Activated naive CD8-positive, alpha-beta T cell treated with anti-CD3 and anti-CD28 coated beads, Interleukin-2, amount 10 ng/mL, durations not matched to agents 7 days and 5 days (primary cell): ENCODE data around the gene MAP3K20. TPM values are rescaled to one million over a fixed set of nuclear protein-coding genes. Genes with fewer than 3 reads are reported as not detected.
A peak's percentile ranks its signal among the peaks of the same experiment; 100 is the strongest.

Source experiments
- ATAC-seq: fragments of 150-1000 bp; cut with Tn5 transposase; one replicate; pipeline ENCODE4 v1.10.0; 2021; ENCODE audit warnings: low read depth, moderate library complexity
- POLR2A ChIA-PET: fragments of 350-600 bp; sonication (Branson Sonifier 250); formaldehyde crosslinking; loops from one replicate; lab custom pipeline; 2021; ENCODE audit warnings: antibody characterized with exemption; lab: Charles Lee
- DNase-seq: peaks from one replicate; pipeline ENCODE4 v3.0.0; 2021
- H3K27ac Mint-ChIP-seq: one replicate; pipeline ENCODE4 v1.8.0; 2022; ENCODE audit warnings: mild to moderate bottlenecking, mixed read lengths
- H3K27me3 Mint-ChIP-seq: one replicate; pipeline ENCODE4 v1.8.0; 2022; ENCODE audit warnings: mild to moderate bottlenecking, moderate library complexity, mixed read lengths
- H3K36me3 Mint-ChIP-seq: one replicate; pipeline ENCODE4 v1.8.0; 2021; ENCODE audit warnings: mild to moderate bottlenecking, mixed read lengths
- H3K4me1 Mint-ChIP-seq: one replicate; pipeline ENCODE4 v1.8.0; 2021; ENCODE audit warnings: mixed read lengths
- H3K4me3 Mint-ChIP-seq: one replicate; pipeline ENCODE4 v1.8.0; 2022; ENCODE audit warnings: mild to moderate bottlenecking, moderate library complexity, mixed read lengths
- H3K9me3 Mint-ChIP-seq: one replicate; pipeline ENCODE4 v1.8.0; 2021; ENCODE audit warnings: mixed read lengths
- total RNA-seq, 2 experiments: library from RNA; stranded (reverse); gene quantifications; one replicate each; pipeline ENCODE4 v1.2.3, GENCODE V29; 2021

Gene MAP3K20
- total RNA-seq, 2 experiments from 2014 or later: 11.8 to 14.9 TPM

DNA sequence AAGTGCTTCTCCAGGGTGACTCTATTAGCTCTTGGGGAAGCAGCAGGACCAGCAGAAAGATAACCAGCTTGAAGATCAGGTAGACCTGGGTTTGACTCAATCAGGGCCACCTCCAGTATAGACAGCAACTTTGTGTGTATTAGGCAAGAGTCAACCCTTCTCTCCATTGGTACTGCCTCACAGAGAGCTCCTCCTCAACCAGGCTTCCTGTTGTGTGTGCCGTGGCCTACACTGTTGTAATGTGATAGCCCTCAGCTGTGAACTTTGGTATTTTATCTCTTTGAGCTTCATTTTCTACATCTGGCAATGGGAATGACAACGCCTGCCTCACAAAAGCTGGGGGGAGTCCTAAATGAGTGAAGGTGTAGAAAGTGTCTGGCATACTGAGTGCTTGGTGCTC lies 17.0 kb upstream of the MAP3K20 start:
- Mint-ChIP-seq H3K27ac (no peak overlapping the region), H3K9me3 (no peaks in the 10 kb centered on the region), H3K36me3 (no peaks in the 10 kb centered on the region), H3K27me3 (peaks cover 40% of the 10 kb centered on the region), H3K4me1 (no peaks in the 10 kb centered on the region), H3K4me3 (no peak overlapping the region)
- POLR2A ChIA-PET: no interaction called here
- no peak for DNase-seq
- no peak for ATAC-seq

DNA sequence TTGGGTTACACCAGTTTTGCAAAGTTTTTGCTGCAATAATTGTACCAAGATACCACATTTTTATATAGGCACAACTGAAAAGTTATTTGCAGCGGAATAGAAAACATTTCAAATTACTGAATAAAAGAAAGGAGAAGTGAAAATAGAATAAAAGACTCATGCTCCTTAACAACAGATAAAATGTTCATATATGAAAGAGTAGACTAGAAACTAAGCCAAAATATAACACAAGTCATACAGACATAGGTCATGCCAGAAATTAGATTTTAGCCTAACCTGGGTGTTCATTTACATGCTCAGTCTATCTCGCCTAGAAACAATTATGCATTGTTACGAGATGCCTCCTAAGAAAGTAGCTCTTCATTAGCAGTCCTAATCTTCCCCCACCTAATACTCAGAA lies 16.4 kb upstream of the MAP3K20 start:
- Mint-ChIP-seq H3K36me3 (no peaks in the 10 kb centered on the region), H3K4me3 (no peak overlapping the region), H3K27ac (no peak overlapping the region), H3K9me3 (no peaks in the 10 kb centered on the region), H3K4me1 (no peaks in the 10 kb centered on the region), H3K27me3 (peaks cover 44% of the 10 kb centered on the region)
- POLR2A ChIA-PET: no interaction called here
- ATAC-seq: no peak
- DNase-seq: no peak

DNA sequence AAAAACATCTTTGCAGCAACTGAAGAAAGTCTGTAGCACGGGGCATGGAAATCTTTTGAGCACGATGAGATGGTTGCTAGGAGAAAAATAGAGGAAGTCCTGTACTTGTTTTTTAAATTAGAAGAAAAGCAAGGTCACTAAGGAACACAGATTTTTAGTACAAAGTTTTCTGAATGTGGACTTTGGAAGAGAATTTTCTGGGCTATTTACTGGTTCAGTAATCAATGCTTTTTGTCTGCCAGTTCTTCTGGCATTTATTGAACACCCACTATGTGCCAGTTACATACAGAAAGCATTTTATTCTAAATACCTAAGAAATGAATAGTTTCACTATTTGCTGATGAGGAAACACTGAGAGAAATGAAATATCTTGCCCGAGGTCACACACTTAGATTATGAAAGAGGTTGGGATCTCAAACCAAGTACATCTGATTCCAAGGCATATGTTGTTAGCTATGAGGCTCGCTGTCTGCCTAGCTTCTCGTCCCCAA lies 15.6 kb upstream of the MAP3K20 start:
- H3K9me3 Mint-ChIP-seq: no peaks in the 10 kb centered on the region
- DNase-seq (no peak), ATAC-seq (no peak)
- H3K4me1 Mint-ChIP-seq: no peaks in the 10 kb centered on the region
- POLR2A ChIA-PET: no interaction called here
- no peak overlapping the region for H3K4me3 Mint-ChIP-seq
- H3K27ac Mint-ChIP-seq: no peak overlapping the region
- H3K27me3 Mint-ChIP-seq: peaks cover 43% of the 10 kb centered on the region
- H3K36me3 Mint-ChIP-seq: no peaks in the 10 kb centered on the region

DNA sequence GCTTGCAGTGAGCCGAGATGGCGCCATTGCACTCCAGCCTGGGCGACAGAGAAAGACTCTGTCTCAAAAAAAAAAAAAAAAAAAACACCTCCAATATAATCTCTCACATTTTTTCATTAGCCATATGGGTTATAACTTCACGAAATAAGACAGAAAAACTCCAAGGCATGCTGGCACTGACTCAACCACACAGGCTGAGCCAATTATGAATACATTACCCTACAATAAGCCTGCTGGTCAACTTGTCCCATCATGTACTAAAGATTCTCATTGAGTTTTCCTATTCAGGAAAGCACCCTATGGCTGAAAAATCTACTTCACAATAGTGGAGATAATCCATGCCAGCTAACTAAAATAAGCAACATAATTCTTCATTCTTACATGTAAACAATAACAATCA lies 12.8 kb upstream of the MAP3K20 start:
- no peaks in the 10 kb centered on the region for H3K36me3 Mint-ChIP-seq
- POLR2A ChIA-PET: no interaction called here
- ATAC-seq: no peak
- peaks cover 55% of the 10 kb centered on the region for H3K27me3 Mint-ChIP-seq
- H3K9me3 Mint-ChIP-seq: no peaks in the 10 kb centered on the region
- H3K27ac Mint-ChIP-seq: no peak overlapping the region
- DNase-seq: no peak
- H3K4me1 Mint-ChIP-seq: no peaks in the 10 kb centered on the region
- H3K4me3 Mint-ChIP-seq: no peak overlapping the region

DNA sequence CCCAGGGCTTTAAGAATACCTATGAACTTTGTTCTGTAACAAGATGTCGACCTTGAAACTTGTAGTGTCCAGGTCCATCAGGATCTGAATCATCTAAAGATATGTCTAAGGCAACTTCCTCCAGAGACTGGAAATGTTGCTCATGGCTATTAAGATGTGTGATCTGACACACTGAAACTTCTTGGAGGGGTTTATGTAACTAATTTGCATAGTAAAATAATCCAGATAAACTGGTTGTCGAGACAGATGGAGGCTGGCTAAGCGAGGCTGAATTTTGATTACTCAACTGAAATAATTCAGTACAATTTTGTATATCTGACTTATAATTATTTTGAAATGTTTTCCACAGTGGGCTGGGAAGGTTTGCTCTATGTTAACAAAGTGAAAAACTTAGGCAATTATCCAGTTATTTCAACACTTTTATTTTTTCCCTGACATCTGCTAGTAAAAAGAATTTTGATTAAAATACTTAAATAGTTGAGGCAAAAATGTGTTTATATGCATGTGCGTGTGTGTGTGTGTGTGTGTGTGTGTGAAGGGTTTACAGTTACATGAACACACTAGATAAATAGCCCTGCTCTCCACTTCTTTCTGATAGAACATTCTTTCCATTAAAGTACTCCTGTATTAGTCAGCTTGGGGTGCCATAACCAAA lies 11.4 kb upstream of the MAP3K20 start:
- H3K9me3 Mint-ChIP-seq: no peaks in the 10 kb centered on the region
- no peak for ATAC-seq
- DNase-seq: no peak
- H3K4me3 Mint-ChIP-seq: no peak overlapping the region
- H3K4me1 Mint-ChIP-seq: no peaks in the 10 kb centered on the region
- H3K27ac Mint-ChIP-seq: no peak overlapping the region
- H3K27me3 Mint-ChIP-seq: peaks cover 54% of the 10 kb centered on the region
- POLR2A ChIA-PET: no interaction called here
- no peaks in the 10 kb centered on the region for H3K36me3 Mint-ChIP-seq

DNA sequence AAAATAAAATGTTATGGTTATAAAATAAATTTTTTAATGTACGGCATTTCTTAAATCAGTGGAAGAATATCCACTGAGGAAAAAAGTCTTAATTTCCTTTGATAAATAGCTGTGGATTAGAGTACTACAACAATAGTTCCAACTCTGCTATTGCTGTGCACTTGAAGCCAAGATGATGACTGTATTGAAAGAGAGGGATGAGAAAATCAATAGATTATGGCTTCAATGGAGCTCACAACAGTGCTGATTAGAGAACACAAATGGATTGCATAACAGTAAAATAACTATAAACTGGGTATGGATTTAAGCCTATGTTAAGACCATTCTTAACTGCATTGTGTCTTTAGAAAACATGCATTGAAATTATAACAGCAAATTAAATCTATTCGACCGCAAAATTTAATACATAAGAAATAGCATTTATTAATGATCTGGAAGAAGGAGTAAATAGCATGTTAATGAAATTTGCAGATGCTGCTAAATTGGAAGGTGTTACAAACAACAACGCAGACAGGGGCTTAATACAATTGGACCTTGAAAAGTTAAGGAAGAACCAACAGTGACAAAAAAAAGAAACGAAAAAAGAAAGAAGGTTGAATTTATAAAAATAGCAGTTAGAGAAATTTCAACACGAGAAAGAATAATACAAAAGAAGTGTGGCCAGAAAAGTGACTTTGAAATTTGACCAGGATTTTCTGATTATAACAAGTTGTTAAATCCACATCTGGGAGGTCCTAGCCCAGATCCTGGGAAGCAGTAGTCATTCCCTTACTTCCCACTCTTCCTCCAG lies 8.6 kb upstream of the MAP3K20 start:
- POLR2A ChIA-PET: no interaction called here
- Mint-ChIP-seq H3K36me3 (no peaks in the 10 kb centered on the region), H3K4me3 (no peak overlapping the region), H3K4me1 (no peaks in the 10 kb centered on the region), H3K9me3 (no peaks in the 10 kb centered on the region), H3K27me3 (peaks cover 57% of the 10 kb centered on the region), H3K27ac (no peak overlapping the region)
- DNase-seq (no peak), ATAC-seq (no peak)

DNA sequence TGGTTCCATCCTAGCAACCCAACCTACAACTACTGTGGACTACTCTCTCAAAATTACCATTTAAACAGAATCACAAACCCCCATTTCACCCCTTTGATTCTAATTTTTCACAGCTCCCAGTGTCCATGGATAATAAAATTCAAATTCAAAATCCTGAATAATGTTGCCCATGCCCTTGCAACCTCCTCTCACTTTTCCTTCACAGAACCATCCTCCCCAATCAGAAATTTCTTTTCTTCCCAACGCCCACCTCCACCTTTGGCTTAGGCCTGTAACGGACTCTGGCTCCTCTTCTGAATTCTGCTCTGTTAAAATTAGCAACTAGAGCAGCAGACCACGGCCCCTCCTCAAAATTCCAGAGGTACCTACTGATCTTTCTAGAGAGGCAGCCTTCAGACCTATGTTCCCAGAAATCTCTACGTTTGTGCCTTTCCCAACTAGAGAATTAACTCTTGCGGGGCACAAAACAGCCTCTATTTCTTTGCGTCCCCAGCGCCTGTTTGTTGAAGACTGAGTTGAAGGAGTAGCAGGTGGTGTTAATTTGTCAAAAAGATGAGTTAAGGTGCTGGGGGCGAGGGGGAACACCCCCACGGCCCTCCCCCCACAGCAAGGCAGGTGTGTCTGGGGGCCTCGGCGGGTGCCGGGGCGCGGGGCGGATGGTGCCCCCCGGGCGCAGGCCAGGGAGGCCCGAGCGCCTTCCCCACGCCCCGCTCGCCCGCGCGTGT lies 428 bp upstream of the MAP3K20 start:
- Mint-ChIP-seq H3K36me3 (peaks cover 2% of the 10 kb centered on the region), H3K4me3 (peak overlapping the region; percentile 77), H3K4me1 (peaks cover 22% of the 10 kb centered on the region), H3K9me3 (no peaks in the 10 kb centered on the region), H3K27me3 (peaks cover 30% of the 10 kb centered on the region), H3K27ac (peak overlapping the region; percentile 59)
- ATAC-seq (no peak), DNase-seq (no peak)
- POLR2A ChIA-PET: no interaction called here

DNA sequence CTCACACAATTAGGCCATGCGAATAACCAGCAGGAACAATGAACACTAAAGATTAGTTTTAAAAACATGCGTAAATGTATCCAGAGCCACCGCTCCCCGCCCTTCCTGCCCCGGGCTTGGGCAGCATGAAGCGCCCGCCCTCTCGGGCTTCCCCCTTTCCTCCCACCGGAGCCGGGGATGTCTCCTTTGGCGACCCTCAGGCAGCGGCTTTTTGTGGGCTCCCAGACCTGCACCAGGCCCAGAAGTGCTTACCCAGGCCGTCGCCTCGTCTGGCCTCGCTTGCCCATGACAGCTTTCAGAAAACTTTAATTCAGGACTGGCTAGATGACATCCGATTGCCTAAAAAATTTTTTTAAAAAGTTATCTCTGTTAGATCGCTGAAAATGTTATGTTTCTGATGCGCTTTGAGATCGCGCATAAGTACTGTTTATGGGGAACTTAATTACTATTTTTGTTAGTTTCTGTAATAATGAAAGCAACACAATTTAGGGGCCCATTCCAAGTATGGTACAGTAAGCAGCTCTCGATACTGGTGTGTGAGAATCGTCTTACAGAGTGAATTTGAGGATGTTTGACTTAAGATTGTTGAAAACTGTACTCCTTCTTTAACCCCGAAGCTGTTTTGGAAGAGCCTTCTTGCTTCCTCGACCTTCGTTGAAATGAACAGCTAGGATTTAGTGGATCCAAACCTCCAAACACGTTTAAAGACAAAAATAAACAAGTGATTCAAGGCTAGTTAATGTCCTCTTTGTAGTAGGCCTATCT lies 1.1 kb downstream of the MAP3K20 start:
- Mint-ChIP-seq H3K27ac (peak overlapping the region; percentile 78), H3K4me3 (peak overlapping the region; percentile 83), H3K4me1 (peaks cover 22% of the 10 kb centered on the region), H3K27me3 (peaks cover 19% of the 10 kb centered on the region), H3K36me3 (peaks cover 3% of the 10 kb centered on the region), H3K9me3 (no peaks in the 10 kb centered on the region)
- DNase-seq (peak; percentile 53), ATAC-seq (peak; percentile 18)
- POLR2A ChIA-PET: no interaction called here

DNA sequence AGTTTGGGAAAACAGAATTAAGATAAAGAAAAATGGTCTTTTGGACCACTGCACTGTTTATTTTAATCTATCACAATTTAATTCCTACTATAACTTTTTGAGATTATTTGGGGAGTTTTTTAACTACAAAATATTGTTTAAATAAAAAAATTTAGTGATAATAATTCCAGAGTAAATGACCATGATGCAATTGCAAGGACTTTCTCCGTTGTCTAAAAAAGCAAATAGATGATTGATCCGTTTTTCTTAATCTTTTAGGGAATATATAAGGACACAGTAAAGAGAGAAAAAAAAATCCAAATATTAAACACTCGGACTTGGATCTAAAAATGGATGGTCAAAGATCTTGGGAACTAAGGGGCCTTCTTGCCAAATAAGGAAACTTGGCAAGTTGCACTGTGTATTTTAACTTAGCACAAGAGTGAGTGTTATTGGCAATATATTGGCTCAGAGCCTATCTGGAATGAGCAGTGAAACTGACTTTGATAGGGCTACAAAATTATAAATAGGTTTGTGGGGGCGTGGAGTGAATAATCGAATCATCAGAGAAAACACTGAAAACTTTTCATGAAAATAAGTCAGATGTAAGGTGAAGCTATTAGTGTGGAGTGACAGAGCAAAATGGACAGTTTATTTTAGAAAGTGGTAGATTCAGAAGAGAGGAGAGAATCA lies 2.0 kb downstream of the MAP3K20 start:
- Mint-ChIP-seq H3K27ac (no peak overlapping the region), H3K27me3 (peaks cover 16% of the 10 kb centered on the region), H3K9me3 (no peaks in the 10 kb centered on the region), H3K4me3 (peak overlapping the region; percentile 83), H3K4me1 (peaks cover 22% of the 10 kb centered on the region), H3K36me3 (peaks cover 8% of the 10 kb centered on the region)
- POLR2A ChIA-PET: no interaction called here
- no peak for ATAC-seq
- no peak for DNase-seq

DNA sequence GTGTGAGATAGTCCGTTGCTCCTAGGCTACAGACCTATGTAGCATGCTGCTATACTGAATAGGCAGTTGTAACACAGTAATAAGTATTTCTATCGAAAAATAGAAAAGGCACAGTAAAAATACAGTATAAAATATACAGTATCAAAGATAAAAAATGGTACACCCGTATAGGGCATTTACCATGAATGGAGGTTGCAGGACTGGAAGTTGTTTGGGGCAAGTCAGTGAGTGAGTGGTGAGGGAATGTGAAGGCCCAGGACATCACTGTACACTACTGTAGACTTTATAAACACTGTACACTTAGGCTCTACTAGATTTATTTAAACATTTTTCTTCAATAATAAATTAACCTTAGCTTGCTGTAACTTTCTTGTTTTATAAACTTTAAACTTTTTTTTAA lies 3.5 kb downstream of the MAP3K20 start:
- DNase-seq: no peak
- POLR2A ChIA-PET: interaction anchor here (0.6 kb wide), 1 partner anchor 55 kb away, joined by 3 read pairs; no protein-coding TSS in a partner anchor
- no peak overlapping the region for H3K27ac Mint-ChIP-seq
- H3K4me1 Mint-ChIP-seq: peaks cover 22% of the 10 kb centered on the region
- H3K9me3 Mint-ChIP-seq: no peaks in the 10 kb centered on the region
- no peak overlapping the region for H3K4me3 Mint-ChIP-seq
- H3K36me3 Mint-ChIP-seq: peaks cover 8% of the 10 kb centered on the region
- no peak for ATAC-seq
- H3K27me3 Mint-ChIP-seq: peaks cover 20% of the 10 kb centered on the region

DNA sequence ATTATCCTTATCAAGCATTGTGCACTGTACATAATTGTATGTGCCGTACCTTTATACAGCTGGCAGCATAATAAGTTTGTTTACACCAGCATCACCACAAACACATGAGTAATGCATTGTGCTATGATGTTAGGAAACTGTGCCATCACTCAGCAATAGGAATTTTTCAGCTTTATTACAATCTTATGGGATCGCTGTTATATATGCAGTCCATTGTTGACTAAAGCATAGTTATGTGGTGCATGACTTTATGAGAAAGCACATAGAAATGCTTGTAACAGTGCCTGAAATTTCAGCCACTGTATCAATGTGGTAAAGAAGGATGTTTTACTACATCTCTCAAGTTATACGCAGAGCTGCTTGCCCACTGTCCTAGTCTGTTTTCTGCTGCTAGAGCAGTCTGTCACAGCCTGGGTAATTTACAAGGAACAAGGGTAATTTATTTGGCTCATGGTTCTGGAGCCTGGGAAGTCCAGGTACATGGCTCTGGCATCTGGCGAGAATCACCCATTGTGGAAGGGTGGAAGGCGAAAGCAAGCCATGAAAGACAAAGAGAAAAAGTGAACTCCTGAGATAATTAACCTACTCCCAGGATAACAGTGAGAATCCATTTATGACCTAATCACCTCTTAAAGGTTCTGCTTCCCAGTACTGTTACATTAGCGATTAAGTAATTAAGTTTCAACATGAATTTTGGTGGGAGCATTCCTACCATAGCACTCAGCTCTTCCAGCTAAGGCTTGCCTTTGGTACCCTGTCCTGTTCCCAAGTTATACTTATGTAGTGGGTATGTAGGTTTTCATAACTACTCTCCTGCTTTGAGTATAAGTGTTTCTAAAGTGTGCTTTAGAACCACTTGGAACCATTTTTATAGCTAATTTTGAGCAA lies 4.6 kb downstream of the MAP3K20 start:
- ATAC-seq: no peak
- POLR2A ChIA-PET: no interaction called here
- peaks cover 12% of the 10 kb centered on the region for H3K4me1 Mint-ChIP-seq
- H3K27me3 Mint-ChIP-seq: peaks cover 26% of the 10 kb centered on the region
- H3K27ac Mint-ChIP-seq: no peak overlapping the region
- no peak for DNase-seq
- no peaks in the 10 kb centered on the region for H3K9me3 Mint-ChIP-seq
- no peak overlapping the region for H3K4me3 Mint-ChIP-seq
- peaks cover 6% of the 10 kb centered on the region for H3K36me3 Mint-ChIP-seq
